NCI-H226 (cell line): ENCODE measurements around the gene FAIM2.

Experiments
- DNase-seq: peaks from one replicate; pipeline ENCODE4 v3.0.0-alpha.2; 2015

Gene FAIM2

DNA sequence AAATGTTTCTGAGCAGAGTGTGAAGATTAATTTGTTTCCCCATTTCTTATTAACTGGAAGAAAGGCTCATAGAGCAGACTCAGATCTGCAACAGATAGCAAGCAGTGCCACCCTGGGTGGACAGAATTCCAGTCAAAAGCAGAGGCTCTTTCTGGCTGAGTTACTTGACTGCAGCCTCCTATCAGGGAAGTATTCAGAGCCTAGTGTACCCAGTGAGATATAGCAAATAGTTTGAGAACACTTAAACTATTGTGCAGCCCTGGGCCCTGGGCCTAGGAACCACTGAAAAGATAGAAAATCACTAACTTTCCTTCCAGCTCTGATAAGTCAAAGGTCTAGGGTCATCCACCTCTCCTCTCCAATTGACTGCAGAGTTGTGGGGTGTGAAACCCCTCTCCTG, 35.6 kb upstream of the FAIM2 start:
- no peak for DNase-seq

DNA sequence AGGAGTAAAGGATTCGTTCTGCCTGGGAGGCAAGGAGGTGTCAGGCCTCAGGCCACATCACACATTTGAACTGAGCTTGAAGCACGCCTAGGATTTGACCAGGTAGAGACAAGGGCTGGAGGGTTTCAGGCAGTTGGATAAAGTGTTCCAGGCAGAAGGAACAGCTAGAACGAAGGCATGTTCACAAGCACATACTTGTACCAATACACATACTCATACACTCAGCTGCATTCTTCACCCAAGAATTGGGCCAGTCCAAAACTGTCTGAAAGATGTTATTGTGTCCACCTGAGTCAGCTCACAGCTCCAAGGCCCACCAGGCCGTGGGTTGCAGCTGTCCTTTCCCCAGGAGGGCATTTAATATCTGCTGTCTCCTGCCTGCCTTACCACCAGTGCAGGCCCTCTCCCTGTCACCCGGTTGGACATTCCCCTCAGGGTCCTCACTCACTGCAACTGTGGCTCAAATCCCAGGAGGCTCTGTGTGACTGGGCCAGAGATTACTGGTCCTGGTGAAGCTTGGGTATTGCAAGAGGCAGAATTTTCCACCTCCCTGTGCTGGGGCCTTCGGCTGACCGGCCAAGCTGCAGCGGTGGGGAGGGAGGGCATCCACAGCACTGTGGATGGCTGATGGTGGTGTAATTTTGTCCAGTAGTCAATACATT, 34.1 kb upstream of the FAIM2 start:
- DNase-seq: no peak

DNA sequence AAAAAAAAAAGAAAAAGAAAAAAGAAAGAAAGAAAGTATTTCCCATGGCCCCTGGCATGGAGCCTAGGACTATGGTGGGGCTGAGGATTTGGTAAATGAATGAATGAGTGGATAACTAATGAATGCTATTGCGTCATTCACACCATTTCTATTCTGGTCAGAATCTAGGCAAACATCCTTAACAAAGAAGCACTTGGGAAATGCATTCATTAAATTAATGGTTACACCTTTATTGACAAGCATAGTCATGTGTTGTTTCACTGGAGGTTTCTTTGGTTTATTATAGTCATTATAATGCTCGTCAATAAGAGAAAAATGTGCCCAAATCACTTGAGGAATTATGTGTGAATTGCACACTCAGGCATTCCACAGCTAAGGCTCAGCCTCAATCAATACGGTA, 33.2 kb upstream of the FAIM2 start:
- DNase-seq: no peak

DNA sequence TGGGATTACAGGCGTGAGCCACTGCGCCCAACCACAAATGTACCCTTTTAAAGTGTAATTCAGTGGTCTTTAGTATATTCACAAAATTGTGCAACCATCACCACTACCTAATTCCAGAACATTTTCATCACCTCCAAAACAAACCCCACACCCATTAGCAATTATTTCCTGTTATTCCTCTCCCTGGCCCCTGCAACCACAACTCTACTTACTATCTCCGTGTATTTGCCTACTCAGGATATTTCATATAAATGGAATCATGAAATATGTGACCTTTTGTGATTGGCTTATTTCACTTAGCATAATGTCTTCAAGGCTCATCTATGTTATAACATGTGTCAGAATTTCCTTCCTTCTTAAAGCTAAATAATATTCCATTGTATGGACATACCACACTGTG, 30.8 kb upstream of the FAIM2 start:
- DNase-seq: peak; percentile 20

DNA sequence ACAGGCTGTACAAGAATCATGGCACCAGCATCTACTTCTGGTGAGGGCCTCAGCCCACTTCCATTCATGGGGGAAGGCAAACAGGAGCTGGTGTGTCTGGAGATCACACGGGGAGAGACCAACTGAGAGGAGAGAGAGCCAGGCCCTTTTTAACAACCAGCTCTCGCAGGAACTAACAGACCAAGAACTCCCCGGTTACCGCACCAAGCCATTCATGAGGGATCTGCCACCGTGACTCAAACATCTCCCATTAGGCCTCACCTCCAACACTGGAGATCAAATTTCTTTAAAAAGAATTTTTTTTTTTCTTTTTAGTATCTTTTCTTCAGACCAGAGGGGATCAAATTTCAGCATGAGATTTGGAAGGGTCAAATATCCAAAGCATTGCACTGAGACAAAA, 30.1 kb upstream of the FAIM2 start:
- no peak for DNase-seq

DNA sequence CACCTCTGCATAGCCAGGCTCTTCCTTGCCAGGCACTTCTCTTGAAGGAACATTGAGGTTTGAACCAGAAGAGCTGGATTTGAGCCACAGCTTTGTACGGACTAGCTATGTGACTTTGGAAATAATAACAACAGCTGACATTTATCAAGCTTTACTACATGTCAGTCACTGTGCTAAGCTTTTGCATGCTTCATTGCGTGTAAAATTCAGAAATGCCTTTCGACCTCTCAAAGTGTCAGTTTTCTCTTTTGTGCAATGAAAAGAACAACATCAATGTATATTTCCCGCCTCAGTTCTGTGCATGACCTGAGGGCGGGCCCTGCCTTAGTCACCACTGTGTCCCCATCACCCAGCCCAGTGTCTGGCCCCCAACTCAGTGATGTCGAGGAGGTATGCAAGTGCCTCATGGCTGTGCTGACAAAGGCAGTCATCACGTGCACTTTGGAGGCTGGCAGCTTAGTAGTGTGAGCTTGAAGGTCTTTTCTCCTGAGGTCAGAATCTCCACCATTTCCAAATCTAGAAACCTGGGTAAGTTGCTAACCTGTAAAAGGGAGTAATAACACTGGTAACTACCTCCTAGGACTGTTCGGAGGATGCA, 28.9 kb upstream of the FAIM2 start:
- DNase-seq: no peak

DNA sequence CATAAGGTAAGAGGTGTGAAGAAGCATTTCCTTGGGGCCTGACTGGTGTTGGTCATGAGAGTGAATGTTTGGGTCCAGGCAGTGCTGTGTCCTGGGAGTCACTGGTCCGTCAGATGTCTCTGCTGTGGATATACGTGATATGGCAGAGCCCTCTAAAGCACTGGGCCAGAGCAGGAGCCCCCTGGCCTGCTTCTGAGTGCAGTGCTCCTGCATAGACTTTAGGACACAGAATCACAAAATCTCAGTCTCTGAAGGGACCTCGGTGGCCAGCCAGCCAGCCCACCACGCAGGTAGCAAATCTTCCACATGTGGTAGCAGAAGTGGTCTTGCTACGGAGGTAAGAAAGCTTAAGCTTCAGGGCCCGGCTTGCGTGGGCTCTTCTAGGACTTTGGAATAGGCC, 28.3 kb upstream of the FAIM2 start:
- no peak for DNase-seq

DNA sequence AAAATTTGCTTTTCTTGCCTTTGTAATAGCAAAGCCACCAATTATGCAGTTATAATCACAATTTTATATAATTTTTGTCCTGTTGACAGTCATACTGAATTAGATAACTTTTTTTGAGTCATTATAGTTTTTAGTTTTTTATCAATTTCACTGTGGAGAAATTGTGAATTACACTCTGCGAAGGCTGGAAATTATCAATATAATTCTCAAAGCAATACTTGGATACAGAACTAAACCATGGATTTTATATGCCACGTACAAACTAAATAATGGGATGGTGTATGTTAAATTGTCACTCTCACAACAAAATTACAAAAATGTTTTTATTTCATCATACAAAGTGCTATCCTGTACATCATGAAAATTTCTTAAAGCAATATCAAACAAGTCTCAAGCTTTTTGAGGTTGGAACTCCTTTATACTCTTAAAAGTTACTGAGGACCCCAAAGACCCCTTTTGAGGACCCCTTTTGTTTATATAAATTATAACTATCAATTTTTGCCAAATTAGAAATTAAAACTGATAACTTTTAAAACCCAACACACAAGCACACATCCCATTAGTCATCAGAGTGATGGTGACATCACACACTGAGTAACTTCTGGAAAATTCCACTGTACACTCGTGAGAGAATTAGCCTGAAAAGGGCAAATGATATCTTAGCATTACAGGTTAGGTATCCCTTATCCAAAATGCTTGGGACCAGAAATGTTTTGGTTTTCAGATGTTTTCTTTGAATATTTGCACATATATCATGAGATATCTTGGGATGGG, 27.0 kb upstream of the FAIM2 start:
- peak; percentile 76 for DNase-seq

DNA sequence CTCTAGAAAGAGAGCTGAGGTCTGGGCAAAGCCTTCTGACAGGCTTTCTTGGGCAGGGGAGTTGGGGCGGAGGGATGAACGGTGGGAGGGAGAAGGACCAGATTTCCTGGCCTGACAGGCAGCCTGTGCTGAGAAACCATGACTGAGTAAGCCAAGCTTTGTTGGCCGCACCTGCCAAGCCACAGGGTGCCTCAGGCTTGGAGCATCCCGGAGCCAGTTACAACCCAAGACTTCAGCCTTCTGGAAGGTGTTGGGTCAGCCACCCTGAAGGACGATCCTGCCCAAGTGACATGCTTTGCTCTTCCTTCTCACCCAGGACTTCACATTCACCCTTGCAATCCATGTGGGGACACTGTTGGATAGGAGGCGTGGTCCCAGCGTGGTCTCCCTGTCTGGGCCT, 25.9 kb upstream of the FAIM2 start:
- DNase-seq: no peak

DNA sequence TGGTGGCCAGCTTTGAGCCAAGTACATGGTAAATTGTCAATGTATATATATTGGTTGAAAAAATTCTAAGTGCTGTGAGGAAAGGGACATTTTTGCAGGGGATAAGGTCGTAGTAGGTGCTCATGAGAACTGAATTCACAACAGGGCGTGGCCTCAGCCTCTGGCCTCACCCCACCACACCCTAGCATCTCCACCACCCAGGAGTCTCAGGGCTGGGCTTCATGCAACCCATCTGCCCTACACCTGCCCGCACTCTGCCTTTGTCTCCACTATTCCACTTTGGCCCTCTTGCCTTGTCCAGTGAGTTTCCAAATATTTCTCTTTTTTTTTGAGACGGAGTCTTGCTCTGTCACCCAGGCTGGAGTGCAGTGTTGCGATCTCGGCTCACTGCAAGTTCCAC, 24.8 kb upstream of the FAIM2 start:
- no peak for DNase-seq

DNA sequence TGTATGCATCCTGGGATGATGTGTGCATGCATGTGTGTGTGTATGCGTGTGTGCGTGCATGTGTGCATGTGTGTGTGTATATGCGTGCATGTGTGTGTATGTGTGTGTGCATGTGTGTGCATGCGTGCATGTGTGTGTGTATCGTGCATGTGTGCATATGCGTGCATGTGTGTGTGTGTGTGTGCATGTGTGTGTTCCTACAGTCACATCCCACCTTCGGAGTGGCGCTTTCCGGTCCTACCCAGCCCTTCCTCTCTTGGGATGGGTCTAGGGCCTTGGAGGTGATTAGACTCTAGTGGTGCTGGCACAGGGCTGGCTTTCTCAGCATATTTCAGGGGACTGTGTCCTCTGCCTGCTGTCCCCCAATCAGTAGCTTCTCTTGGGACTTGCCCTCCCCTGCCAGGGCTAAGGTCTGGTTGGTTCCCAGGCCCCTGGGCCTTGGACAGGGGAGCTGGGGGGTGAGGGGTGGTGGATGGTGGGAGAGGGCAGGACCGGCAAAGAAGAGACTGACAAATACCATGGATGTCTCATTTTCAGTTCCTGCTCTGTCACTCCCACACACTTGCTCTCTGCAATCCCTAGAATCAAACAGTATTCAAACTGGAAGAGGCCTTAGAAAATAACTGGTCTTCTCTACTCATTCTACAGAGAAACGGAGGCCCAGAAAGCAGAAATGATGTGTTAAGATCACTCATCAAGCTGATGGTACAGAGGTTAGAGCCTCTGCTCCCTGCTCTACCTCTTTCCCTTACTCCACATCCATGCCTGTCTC, 21.9 kb upstream of the FAIM2 start:
- DNase-seq: no peak

DNA sequence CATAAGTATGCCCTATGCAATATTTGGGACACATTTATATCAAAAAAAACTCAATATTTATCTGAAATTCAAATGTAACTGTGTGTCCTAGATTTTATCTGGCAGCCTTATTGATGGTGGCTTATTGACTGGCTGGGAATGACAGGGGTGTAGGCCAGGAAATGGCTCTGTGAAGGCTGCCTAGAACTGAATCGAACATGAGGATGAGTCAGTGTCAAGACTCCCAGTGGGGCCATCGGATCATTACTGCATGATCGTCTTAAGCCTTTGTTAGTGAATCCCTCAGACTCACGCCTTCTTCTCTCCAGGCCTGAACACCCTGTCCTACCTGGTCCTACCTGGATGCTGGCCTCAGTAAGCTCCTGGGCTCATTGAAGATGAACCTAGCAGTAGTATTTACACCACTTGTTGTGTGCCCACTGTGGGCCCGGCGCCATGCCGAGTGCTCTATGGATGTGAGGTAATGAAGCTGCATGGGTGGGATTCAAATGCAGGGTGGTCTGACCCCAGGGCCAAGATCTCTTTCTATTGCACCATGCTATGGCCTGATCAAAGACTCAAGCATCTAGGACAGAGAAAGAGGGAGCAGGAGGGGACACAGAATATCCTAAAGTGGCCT, 21.0 kb upstream of the FAIM2 start:
- DNase-seq: no peak

DNA sequence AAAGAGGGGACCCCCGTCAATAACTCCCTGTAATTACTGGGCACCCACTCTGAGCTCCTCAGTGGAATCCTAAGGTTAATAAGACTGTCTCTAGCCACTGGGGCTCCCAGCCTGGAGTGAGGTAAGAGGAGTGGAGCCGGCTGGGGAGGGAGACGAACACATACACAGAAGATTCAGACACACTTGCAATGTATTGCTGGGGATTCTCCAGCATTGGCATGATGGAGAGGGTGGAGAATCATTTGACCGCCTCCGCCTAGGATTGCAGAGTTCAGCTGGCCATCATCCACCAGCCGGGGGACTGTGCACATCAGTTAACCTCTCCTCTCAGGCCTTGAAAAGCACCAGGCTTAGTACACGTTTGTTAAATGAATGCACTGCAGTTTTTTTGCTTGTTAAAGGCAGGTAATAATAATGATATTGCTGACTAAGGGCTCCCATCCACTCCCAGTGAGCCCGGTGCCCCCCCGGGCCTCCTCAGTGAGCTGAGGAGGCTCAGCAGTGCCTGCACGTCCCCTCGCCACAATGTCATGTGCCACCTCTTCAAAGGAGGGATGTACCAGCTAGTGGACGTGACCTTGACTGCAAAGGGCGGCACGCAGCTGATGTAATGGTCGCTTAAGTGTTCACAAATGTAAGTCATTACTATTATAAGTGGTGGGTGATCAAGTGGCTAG, 20.3 kb upstream of the FAIM2 start:
- no peak for DNase-seq

DNA sequence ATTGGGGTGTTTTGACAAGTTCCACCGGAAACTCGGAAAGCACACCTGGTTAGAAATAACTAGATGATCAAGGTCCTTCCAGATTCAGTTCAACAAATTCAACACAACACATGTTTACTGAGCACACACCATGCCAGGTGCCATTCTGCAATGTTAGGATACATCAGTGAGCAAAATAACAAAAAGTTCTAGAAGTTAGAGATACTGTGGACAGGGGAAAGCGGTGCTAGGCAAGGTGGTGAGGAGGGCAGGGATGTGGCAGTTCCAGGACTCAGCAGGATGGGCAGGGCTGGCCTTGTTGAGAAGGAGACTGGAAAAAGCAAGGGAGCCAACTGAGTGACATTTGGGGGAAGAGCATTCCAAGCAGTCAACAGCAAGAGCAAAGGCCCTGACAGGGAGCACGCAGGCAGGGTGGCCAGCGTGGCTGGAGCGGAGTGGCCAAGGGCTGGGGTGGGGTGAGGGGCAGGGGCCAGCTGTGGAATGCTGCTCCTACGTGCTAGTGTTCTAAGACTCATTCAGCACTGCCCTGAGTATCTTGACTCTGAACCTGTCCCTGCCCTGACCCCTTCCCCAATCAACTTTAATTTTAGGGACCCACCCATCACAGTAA, 19.4 kb upstream of the FAIM2 start:
- no peak for DNase-seq

DNA sequence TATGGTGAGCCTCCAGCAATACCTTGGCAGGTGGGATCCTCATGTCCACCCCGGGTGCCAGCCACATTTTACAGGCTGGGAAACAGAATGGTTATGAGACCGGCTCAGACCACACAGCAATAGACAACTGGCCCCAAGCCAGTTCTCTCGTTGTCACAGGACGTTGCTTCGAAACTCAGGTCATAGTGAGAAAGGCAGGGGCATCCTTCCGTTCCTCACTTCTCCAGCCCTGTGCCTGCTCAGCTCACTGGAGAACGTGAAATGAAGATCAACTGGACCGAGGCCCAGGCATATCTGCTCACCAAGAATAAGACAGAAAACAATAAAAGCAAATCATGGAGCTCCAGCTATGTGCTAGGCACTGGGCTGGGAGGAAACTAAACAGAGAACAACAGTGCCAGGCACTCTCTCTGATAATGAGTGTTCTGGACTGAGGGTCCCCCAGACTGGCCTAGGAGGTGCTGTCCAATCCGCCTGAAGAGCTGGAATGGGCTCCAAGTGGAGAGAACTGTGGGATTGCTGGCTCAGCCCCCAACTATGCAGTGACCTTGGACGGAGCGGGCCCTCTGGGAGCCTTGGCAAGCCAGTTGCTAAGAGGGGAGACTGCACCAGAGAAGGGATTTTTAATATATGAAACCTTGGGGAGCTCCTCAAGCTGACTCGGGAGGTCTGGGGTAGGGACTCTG, 18.8 kb upstream of the FAIM2 start:
- no peak for DNase-seq

DNA sequence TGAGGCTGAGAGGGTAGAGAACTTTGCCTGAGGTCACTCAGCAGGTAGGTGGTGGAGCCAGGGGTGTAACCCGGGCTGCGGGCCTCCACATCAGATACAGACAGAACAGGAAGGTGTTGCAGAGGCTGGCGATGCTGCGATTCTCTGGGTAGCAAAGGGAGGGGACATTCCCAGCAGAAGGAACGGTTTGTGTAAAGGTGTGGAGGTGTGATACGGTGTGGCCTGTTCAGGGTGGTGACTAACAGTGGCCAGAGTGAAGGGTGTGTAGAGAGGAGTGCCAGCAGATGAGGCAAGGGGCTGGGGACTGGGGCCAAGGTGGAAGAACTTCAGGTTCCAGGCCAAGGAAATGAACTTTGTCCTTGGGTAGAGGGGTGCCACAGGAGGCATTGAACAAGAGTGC, 18.2 kb upstream of the FAIM2 start:
- no peak for DNase-seq

DNA sequence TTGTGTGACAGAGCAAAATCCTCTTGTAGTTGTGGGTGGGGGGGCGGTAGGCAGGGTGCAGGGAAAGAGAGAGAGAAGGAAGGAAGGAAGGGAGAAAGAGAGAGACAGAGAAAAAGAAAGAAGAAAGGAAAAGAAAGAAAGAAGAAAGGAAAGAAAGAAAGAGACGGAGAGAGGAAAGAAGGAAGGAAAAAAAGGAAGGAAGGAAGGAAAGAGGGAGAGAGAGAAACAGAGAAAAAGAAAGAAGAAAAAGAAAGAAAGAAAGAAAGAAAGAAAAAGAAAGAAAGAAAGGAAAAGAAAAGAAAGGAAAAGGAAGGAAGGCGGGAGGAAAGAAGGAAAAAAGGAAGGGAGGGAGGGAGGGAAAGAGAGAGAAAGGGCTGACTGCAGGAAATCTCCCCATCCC, 17.6 kb upstream of the FAIM2 start:
- DNase-seq: no peak

DNA sequence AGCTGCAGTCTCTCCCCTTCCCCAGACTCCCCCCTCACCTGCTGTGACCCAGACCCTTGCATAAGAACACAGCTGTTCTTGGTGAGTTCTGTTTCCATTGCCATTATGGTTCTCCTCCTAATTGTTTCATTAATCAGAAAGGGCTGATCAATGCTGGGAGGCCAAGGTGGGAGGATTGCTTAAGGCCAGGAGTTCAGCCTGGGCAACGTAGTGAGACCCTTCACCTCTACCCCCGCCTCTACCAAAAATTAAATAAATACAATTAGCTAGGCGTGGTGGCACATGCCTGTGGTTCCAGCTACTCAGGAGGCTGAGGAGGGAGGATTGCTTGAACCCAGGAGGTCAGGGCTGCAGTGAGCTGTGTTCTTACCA, 17.2 kb upstream of the FAIM2 start:
- no peak for DNase-seq

DNA sequence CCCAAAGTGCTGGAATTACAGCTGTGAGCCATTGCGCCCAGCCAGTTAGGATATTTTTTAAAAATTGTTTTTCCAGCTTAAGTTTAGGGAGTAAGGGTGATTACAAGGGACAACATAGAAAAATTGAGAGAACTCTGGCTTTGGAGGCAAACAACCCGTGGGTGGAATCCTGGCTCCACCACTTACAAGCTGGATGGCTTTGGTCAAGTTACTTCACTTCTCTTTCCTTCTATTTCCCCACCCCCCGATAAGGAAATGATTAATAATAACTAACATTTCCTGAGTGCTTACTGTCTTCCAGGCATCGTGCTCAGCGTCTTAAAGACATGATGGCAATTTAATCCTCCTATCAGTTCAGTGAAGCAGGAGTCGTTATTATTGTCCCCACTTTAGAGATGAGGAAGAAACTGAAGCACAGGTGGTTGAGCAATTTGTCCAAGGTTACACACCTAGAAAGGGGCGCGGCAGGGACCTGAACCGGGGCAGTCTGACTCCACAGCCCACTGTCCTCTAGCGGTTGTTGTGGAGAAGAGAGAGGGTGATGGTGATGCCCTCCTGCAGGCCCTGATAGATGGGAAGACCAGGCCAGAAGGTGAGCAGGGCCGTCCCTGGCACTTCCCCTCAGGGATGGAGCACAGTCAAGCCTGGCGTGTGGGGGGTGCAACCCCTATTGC, 16.7 kb upstream of the FAIM2 start:
- peak; percentile 56 for DNase-seq

DNA sequence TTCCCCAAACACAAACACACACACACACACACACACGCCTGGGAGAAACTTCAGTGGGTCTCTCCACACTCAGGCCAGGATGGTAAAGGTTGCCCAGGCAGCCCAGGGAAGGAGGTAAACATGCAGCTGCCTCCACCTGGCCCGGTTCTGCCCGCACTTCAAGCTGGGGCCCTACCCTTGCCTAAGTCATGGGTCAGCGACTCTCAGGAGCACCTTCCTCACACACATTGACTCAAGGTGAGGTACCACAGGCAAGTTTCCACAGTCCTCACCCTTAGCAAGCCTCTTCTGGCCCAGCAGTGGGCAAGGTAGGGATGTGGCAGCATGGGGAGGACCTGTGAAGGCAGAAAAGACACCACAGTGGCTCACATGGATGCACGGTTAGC, 14.1 kb upstream of the FAIM2 start:
- DNase-seq: no peak

DNA sequence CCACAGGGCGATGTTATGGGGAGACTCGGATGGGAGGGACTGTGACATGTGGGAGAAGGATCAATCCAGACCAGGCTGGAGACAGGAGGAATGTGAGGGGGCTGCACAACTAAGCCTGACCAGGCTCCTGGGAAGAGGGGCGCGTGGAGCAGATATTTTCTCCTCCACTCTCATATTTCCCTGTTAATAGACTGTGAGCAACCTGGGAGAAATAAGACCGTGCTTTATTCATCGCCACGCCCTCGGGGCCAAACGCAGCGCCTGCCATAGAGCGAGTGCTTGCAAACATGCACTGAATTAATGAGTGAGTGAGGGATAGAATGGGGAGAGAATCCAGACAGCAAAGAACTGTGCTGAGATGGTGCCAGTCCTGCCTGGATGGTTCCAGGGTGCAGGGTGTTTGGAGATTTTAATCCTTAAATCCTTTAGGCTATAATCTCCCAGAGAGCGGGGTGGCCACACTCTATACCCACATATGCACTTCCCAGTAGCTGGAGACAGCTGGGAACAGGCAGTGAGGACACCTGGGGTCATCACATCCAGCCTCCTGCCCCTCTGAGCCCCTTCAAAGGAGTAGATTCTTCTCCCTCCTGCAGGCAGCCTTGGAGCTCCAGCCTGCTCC, 13.6 kb upstream of the FAIM2 start:
- DNase-seq: no peak
